SU-DHL-6 (cell line): Measurements from ENCODE around the gene GNAI2.

ENCODE experiments used
- H2AFZ ChIP-seq: fragments of 200-600 bp; sonication (generic); 2 replicates; pipeline ENCODE4 v1.6.1; 2014; ENCODE audit warnings: low read depth, mild to moderate bottlenecking, moderate library complexity, mixed read lengths, antibody characterized with exemption, low read length; ENCODE audit not compliant: severe bottlenecking
- H3F3A ChIP-seq: fragments of 200-600 bp; shearing (Covaris generic); 2 replicates; pipeline ENCODE4 v1.6.0; 2016; ENCODE audit warnings: antibody characterized with exemption, mild to moderate bottlenecking; ENCODE audit not compliant: insufficient read depth
- H3K27ac ChIP-seq: fragments of 200-600 bp; sonication (generic); 2 replicates; pipeline ENCODE4 v1.5.1; 2016; ENCODE audit warnings: low read depth, mild to moderate bottlenecking, low read length, moderate library complexity, mixed read lengths
- H3K27me3 ChIP-seq: fragments of 200-600 bp; sonication (generic), shearing (Covaris generic); 2 replicates; pipeline ENCODE4 v1.6.0; 2014; ENCODE audit warnings: mild to moderate bottlenecking, low read length
- H3K36me3 ChIP-seq: fragments of 200-600 bp; sonication (generic); 2 replicates; pipeline ENCODE4 v1.6.1; 2014; ENCODE audit warnings: mild to moderate bottlenecking, low read length, mixed read lengths
- H3K4me2 ChIP-seq: fragments of 300-600, 200-600 bp; shearing (Covaris generic), sonication (generic); 2 replicates; pipeline ENCODE4 v1.6.0; 2014; ENCODE audit warnings: low read length, low read depth, mild to moderate bottlenecking; ENCODE audit not compliant: poor library complexity, severe bottlenecking
- H3K4me3 ChIP-seq: fragments of 200-600 bp; sonication (generic); 2 replicates; pipeline ENCODE4 v1.5.1; 2014; ENCODE audit warnings: antibody characterized with exemption, low read length, mild to moderate bottlenecking, mixed read lengths; ENCODE audit not compliant: insufficient read depth, poor library complexity, severe bottlenecking
- H3K79me2 ChIP-seq: fragments of 200-600 bp; sonication (generic); 2 replicates; pipeline ENCODE4 v1.6.1; 2014; ENCODE audit warnings: mild to moderate bottlenecking, low read length, moderate library complexity; ENCODE audit not compliant: insufficient read depth
- H3K9ac ChIP-seq: fragments of 200-600 bp; sonication (generic); 2 replicates; pipeline ENCODE4 v1.7.0; 2014; ENCODE audit warnings: mild to moderate bottlenecking, low read length
- H3K9me2 ChIP-seq: fragments of 200-600 bp; sonication (generic); replicated peaks from 2 replicates; pipeline ENCODE4 v1.6.1; 2014; ENCODE audit warnings: low read length; ENCODE audit not compliant: insufficient read depth
- H3K9me3 ChIP-seq: fragments of 200-600 bp; sonication (generic); 2 replicates; pipeline ENCODE4 v1.6.1; 2014; ENCODE audit warnings: low read length, mixed read lengths; ENCODE audit not compliant: insufficient read depth
- H4K20me1 ChIP-seq: fragments of 200-600 bp; sonication (generic); 2 replicates; pipeline ENCODE4 v1.6.1; 2014; ENCODE audit warnings: low read depth, mild to moderate bottlenecking, antibody characterized with exemption, low read length, moderate library complexity, mixed read lengths
- CTCF ChIP-seq: fragments of 200-600 bp; sonication (generic); IDR thresholded peaks from one replicate; pipeline ENCODE4 v1.5.1; 2017; ENCODE audit warnings: antibody characterized with exemption, mild to moderate bottlenecking, low read length, moderate library complexity; ENCODE audit not compliant: insufficient read depth, poor library complexity, severe bottlenecking
- EZH2phosphoT487 ChIP-seq: fragments of 200-600 bp; sonication (generic), shearing (Covaris generic); conservative IDR thresholded peaks from 2 replicates; pipeline ENCODE4 v1.6.1; 2018; ENCODE audit warnings: mild to moderate bottlenecking, antibody characterized with exemption, low read length, moderate library complexity, mixed read lengths

Gene GNAI2

GRCh38 chr3:50275141-50275995 lies 39.4 kb downstream of the GNAI2 start:
- Histone ChIP-seq H2AFZ (no peak overlapping the region), H3K79me2 (no peaks in the 10 kb centered on the region), H3F3A (no peaks in the 10 kb centered on the region), H3K27me3 (no peaks in the 10 kb centered on the region), H4K20me1 (no peaks in the 10 kb centered on the region), H3K27ac (no peak overlapping the region), H3K9ac (no peak overlapping the region), H3K9me2 (no peaks in the 10 kb centered on the region), H3K4me3 (no peak overlapping the region), H3K4me2 (no peak overlapping the region), H3K36me3 (no peaks in the 10 kb centered on the region), H3K9me3 (no peaks in the 10 kb centered on the region)
- TF ChIP-seq EZH2phosphoT487 (no peak), CTCF (no peak)

GRCh38 chr3:50275996-50276761 lies 40.2 kb downstream of the GNAI2 start:
- no peaks in the 10 kb centered on the region for H3K79me2 ChIP-seq
- no peak overlapping the region for H3K4me2 ChIP-seq
- H4K20me1 ChIP-seq: no peaks in the 10 kb centered on the region
- H3K27me3 ChIP-seq: no peaks in the 10 kb centered on the region
- H3F3A ChIP-seq: no peaks in the 10 kb centered on the region
- H3K9me2 ChIP-seq: no peaks in the 10 kb centered on the region
- no peak overlapping the region for H3K4me3 ChIP-seq
- H2AFZ ChIP-seq: no peak overlapping the region
- H3K36me3 ChIP-seq: no peaks in the 10 kb centered on the region
- H3K27ac ChIP-seq: no peak overlapping the region
- H3K9me3 ChIP-seq: no peaks in the 10 kb centered on the region
- TF ChIP-seq EZH2phosphoT487: no peak
- no peak for TF ChIP-seq CTCF
- no peak overlapping the region for H3K9ac ChIP-seq

- H3K4me3 ChIP-seq: no peak overlapping the region
- no peaks in the 10 kb centered on the region for H3K9me2 ChIP-seq
- H3F3A ChIP-seq: no peaks in the 10 kb centered on the region
- H2AFZ ChIP-seq: no peak overlapping the region
- TF ChIP-seq EZH2phosphoT487: no peak
- no peak for TF ChIP-seq CTCF
- H3K27ac ChIP-seq: no peak overlapping the region
- H3K27me3 ChIP-seq: no peaks in the 10 kb centered on the region
- H3K4me2 ChIP-seq: no peak overlapping the region
- H3K36me3 ChIP-seq: no peaks in the 10 kb centered on the region
- H3K9me3 ChIP-seq: no peaks in the 10 kb centered on the region
- no peak overlapping the region for H3K9ac ChIP-seq
- H4K20me1 ChIP-seq: no peaks in the 10 kb centered on the region
- no peaks in the 10 kb centered on the region for H3K79me2 ChIP-seq
These were observed 40.7 kb downstream of the GNAI2 start for GRCh38 chr3:50276762-50277101.
